ENCODE results near the gene SLC27A3. TPM values are rescaled to one million over a fixed set of nuclear protein-coding genes. Genes with fewer than 3 reads are reported as not detected.
"Not testable (repeated sequence)": the region's sequence is repeated elsewhere in the genome, so short reads cannot be mapped to it uniquely, and the experiment has no call there.

The SLC27A3 gene
- total RNA-seq, 3 donors from 2014 or later, result 3.8 to 6.0 (median 6.0) TPM

DNA sequence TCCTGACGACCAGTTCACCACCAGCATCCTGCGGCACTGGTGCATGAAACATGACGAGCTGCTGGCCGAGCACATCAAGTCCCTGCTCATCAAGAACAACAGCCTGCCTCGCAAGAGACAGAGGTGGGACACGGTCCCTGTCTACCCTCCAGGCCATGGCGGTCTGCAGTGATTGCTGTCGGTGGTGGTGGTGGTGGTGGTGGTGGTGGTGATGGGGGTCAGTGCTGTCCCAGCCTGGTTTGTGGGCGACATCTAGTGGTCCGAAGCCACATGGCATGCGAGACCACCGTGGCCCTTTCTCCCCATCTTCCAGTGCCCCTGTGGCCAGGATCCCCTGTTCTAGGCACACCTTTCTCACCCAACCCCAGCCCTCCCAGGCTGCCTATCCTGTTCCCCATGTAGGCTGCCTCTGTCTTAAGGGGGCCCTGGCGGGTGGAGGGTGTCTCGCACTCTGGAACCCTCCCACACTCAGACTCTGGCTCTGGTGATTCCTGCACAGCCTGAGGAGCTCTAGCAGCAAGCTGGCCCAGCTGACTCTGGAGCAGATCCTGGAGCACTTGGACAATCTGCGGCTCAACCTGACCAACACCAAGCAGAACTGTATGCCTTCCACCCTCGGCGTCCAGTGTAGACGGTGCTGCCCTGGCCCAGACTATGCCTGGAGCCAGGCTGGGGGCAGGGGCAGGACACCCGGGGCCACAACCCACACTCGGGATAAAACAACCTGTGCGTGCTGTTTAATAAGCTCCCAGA, 3.2 kb upstream of the SLC27A3 start:
- H3K27me3 Mint-ChIP-seq (ENCODE audit: low read depth), result no peaks in the 10 kb centered on the region
- no peaks in the 10 kb centered on the region for H3K9me3 Mint-ChIP-seq
- H3K4me3 Mint-ChIP-seq, result no peak overlapping the region
- H3K36me3 Mint-ChIP-seq (ENCODE audit: insufficient read depth), result peaks cover 18% of the 10 kb centered on the region
- ATAC-seq, result no peak
- H3K4me1 Mint-ChIP-seq (ENCODE audit: low read depth), result peaks cover 19% of the 10 kb centered on the region
- no peak for DNase-seq

- Mint-ChIP-seq H3K9me3 (no peaks in the 10 kb centered on the region), H3K4me1 (ENCODE audit: low read depth) (peaks cover 25% of the 10 kb centered on the region), H3K4me3 (peak overlapping the region; percentile 37)
These were observed 1.9 kb upstream of the SLC27A3 start for GRCh38 chr1:153773096-153773921.

DNA sequence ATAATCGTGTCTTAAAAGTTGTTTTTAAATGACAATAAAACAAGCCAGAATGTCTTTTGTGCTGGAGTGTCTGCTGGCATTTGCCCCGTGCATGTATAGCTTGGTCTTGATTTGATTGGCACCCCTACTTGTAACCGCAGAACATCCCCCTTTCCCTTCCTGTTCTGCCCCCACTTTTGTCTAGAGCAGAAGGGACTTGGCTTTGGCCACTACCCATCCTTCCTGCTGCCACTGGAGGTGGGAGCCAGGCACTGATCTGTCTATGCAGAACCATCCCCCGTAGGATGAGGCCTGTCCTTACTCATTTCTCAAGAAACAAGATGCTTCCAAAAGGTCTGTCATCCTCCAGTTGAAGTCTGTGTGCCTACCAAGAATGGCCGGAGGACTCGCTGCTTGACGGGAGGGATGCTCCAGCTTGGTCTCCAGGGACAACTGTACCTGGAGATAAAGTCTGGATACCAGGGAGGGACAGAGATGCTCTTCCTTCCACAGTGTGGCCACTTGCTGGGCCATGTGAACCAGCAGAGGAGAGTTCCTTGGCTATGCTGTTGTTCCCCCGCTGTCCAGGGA, 1.1 kb upstream of the SLC27A3 start:
- peaks cover 25% of the 10 kb centered on the region for H3K4me1 Mint-ChIP-seq (ENCODE audit: low read depth)
- DNase-seq, result no peak

More at GRCh38 chr1:153773096-153773921, 1.9 kb upstream of the SLC27A3 start:
- DNase-seq (no peak), ATAC-seq (no peak)
- peaks cover 13% of the 10 kb centered on the region for H3K36me3 Mint-ChIP-seq (ENCODE audit: insufficient read depth)
- H3K27me3 Mint-ChIP-seq (ENCODE audit: low read depth), result no peaks in the 10 kb centered on the region

GRCh38 chr1:153775458-153776327, 486 bp downstream of the SLC27A3 start:
- H3K9me3 Mint-ChIP-seq, result no peaks in the 10 kb centered on the region

More for the DNA sequence above, 1.1 kb upstream of the SLC27A3 start:
- H3K36me3 Mint-ChIP-seq (ENCODE audit: insufficient read depth), result peaks cover 9% of the 10 kb centered on the region
- no peaks in the 10 kb centered on the region for H3K9me3 Mint-ChIP-seq
- H3K4me3 Mint-ChIP-seq, result no peak overlapping the region
- ATAC-seq, result no peak
- no peaks in the 10 kb centered on the region for H3K27me3 Mint-ChIP-seq (ENCODE audit: low read depth)

DNA sequence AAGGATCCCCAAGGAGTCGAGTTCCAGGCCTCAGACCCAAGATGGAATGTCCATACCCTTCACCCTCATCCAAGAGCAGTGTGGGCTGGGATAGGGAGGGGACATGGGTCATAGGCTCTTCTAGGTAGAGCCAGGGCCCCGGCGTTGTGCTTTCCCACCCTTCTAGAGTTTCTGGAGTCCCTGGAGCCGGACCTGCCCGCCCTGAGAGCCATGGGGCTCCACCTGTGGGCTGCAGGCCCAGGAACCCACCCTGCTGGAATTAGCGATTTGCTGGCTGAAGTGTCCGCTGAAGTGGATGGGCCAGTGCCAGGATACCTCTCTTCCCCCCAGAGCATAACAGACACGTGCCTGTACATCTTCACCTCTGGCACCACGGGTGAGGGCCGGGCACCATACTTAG, 1.1 kb downstream of the SLC27A3 start:
- ATAC-seq, result no peak
- no peaks in the 10 kb centered on the region for H3K9me3 Mint-ChIP-seq

More at GRCh38 chr1:153775458-153776327, 486 bp downstream of the SLC27A3 start:
- H3K4me1 Mint-ChIP-seq (ENCODE audit: low read depth), result peaks cover 25% of the 10 kb centered on the region
- DNase-seq (peak; percentile 57), ATAC-seq (peak; percentile 75 to 77)
- H3K36me3 Mint-ChIP-seq (ENCODE audit: insufficient read depth), result peaks cover under 1% of the 10 kb centered on the region
- no peaks in the 10 kb centered on the region for H3K27me3 Mint-ChIP-seq (ENCODE audit: low read depth)
- H3K4me3 Mint-ChIP-seq, result peak overlapping the region; percentile 82

DNA sequence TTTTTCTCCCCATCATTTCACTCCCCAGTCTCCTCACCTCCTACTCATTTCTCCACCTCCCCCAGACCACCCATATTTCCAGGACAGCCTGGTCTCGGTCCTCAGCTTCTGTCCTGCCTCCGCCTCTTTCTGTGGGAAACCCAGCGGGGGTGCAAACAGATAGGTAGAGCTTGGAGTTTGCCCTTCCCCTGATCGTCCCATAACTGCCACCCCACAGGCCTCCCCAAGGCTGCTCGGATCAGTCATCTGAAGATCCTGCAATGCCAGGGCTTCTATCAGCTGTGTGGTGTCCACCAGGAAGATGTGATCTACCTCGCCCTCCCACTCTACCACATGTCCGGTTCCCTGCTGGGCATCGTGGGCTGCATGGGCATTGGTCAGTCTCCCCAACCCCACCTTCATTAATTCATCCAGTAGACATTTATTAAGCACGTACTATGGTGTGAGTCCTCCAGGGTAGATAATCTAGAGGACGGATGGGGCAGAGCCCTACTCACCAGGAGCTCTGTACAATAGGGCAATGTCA, 1.7 kb downstream of the SLC27A3 start:
- peak overlapping the region; percentile 66 for H3K4me3 Mint-ChIP-seq
- ATAC-seq, result no peak
- H3K9me3 Mint-ChIP-seq, result no peaks in the 10 kb centered on the region
- H3K27me3 Mint-ChIP-seq (ENCODE audit: low read depth), result no peaks in the 10 kb centered on the region
- H3K36me3 Mint-ChIP-seq (ENCODE audit: insufficient read depth), result no peaks in the 10 kb centered on the region
- peaks cover 25% of the 10 kb centered on the region for H3K4me1 Mint-ChIP-seq (ENCODE audit: low read depth)
- no peak for DNase-seq

More for the DNA sequence above, 1.1 kb downstream of the SLC27A3 start:
- Mint-ChIP-seq H3K4me1 (ENCODE audit: low read depth) (peaks cover 25% of the 10 kb centered on the region), H3K36me3 (ENCODE audit: insufficient read depth) (no peaks in the 10 kb centered on the region), H3K4me3 (peak overlapping the region; percentile 64), H3K27me3 (ENCODE audit: low read depth) (no peaks in the 10 kb centered on the region)
- DNase-seq, result no peak

GRCh38 chr1:153777648-153778047, 2.4 kb downstream of the SLC27A3 start:
- Mint-ChIP-seq H3K27me3 (ENCODE audit: low read depth) (no peaks in the 10 kb centered on the region), H3K9me3 (no peaks in the 10 kb centered on the region), H3K36me3 (ENCODE audit: insufficient read depth) (no peaks in the 10 kb centered on the region), H3K4me3 (no peak overlapping the region), H3K4me1 (ENCODE audit: low read depth) (peaks cover 25% of the 10 kb centered on the region)
- DNase-seq (no peak), ATAC-seq (no peak)

GRCh38 chr1:153778051-153778823, 3.0 kb downstream of the SLC27A3 start:
- peaks cover 28% of the 10 kb centered on the region for H3K4me1 Mint-ChIP-seq (ENCODE audit: low read depth)
- ATAC-seq (no peak), DNase-seq (no peak)
- H3K27me3 Mint-ChIP-seq (ENCODE audit: low read depth), result no peaks in the 10 kb centered on the region
- H3K9me3 Mint-ChIP-seq, result no peaks in the 10 kb centered on the region
- H3K4me3 Mint-ChIP-seq, result no peak overlapping the region
- no peaks in the 10 kb centered on the region for H3K36me3 Mint-ChIP-seq (ENCODE audit: insufficient read depth)

DNA sequence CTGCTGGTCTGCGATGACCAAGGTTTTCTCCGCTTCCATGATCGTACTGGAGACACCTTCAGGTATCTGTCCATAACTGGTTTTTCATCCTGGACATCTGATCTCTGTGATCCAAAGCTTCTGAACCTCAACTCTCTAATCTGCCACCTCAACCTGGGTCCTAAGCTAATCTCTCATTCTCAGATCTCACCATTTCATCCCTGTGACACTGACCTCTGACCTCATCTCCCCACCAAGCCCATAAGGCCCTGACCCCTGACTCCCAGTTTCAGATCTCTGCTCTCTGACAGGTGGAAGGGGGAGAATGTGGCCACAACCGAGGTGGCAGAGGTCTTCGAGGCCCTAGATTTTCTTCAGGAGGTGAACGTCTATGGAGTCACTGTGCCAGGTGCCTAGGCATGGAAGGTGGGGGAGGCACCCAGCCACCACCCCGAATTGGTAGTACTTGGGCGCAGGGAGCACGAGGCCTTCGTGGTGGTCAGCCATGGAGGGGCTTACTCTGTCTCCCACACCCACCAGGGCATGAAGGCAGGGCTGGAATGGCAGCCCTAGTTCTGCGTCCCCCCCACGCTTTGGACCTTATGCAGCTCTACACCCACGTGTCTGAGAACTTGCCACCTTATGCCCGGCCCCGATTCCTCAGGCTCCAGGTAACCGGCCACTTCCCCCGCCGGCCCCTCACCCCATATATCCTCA, 3.8 kb downstream of the SLC27A3 start:
- no peak for ATAC-seq
- no peaks in the 10 kb centered on the region for H3K9me3 Mint-ChIP-seq
- H3K36me3 Mint-ChIP-seq (ENCODE audit: insufficient read depth), result no peaks in the 10 kb centered on the region
- no peak for DNase-seq
- H3K4me3 Mint-ChIP-seq, result no peak overlapping the region
- H3K27me3 Mint-ChIP-seq (ENCODE audit: low read depth), result no peaks in the 10 kb centered on the region
- peaks cover 31% of the 10 kb centered on the region for H3K4me1 Mint-ChIP-seq (ENCODE audit: low read depth)

DNA sequence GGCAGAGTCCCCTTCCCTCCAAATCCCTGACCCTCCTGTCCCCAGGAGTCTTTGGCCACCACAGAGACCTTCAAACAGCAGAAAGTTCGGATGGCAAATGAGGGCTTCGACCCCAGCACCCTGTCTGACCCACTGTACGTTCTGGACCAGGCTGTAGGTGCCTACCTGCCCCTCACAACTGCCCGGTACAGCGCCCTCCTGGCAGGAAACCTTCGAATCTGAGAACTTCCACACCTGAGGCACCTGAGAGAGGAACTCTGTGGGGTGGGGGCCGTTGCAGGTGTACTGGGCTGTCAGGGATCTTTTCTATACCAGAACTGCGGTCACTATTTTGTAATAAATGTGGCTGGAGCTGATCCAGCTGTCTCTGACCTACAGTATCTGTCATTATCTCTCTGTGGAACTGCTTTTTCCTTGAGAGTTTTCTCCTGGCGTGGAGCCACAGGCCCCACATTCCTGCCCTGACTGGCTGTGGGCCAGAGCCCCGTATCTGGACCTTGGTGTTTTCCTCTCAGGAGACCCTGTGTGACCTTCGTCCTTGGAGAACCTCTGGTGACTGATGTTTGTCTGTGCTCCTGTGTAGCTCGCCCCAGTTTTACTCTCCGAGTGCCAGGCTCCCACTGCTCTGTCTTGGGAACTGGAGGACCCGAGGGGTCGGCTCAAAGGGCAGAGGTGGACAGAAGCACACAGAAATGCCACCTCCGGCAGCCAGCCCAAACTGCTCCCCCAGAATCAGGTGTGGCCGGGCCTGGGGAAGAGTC, 4.8 kb downstream of the SLC27A3 start:
- no peaks in the 10 kb centered on the region for H3K36me3 Mint-ChIP-seq (ENCODE audit: insufficient read depth)
- ATAC-seq, result no peak
- no peaks in the 10 kb centered on the region for H3K27me3 Mint-ChIP-seq (ENCODE audit: low read depth)

DNA sequence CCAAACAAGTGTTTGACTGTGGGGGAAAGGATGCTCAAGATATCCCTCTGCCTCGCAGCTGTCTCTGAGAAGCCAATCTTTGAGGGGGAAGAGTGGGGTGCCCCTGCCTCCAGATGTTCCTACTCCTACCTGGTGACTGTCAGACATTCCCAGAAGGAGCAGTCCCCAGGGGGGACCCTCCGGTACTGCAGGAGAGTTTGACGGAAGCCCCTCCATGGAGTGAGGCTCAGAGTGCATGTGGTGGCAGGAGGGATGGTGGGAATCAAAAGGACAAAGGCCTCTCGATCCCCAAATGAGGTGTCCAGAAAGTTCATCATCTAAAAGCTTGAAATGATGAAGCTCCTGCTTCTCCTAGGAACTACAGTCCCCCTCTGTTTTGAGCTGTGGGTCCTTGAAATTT, 5.3 kb downstream of the SLC27A3 start:
- no peaks in the 10 kb centered on the region for H3K36me3 Mint-ChIP-seq (ENCODE audit: insufficient read depth)
- H3K9me3 Mint-ChIP-seq, result no peaks in the 10 kb centered on the region
- no peaks in the 10 kb centered on the region for H3K27me3 Mint-ChIP-seq (ENCODE audit: low read depth)
- H3K4me1 Mint-ChIP-seq (ENCODE audit: low read depth), result peaks cover 21% of the 10 kb centered on the region
- H3K4me3 Mint-ChIP-seq, result no peak overlapping the region
- ATAC-seq, result no peak
- DNase-seq, result no peak

More for the DNA sequence above, 4.8 kb downstream of the SLC27A3 start:
- Mint-ChIP-seq H3K9me3 (no peaks in the 10 kb centered on the region), H3K4me1 (ENCODE audit: low read depth) (peaks cover 22% of the 10 kb centered on the region), H3K4me3 (peak overlapping the region; percentile 29)
- no peak for DNase-seq

GRCh38 chr1:153782648-153783047, 7.4 kb downstream of the SLC27A3 start:
- DNase-seq; H3K36me3 Mint-ChIP-seq (ENCODE audit: insufficient read depth); H3K27me3 Mint-ChIP-seq (ENCODE audit: low read depth); ATAC-seq; H3K4me1 Mint-ChIP-seq (ENCODE audit: low read depth); H3K9me3 Mint-ChIP-seq: not testable (repeated sequence)
- H3K4me3 Mint-ChIP-seq, result peak overlapping the region; percentile 87

Data from activated T-cell treated with anti-CD3 and anti-CD28 coated beads, Interleukin-2, amount 50 U/mL, for 4 hours (primary cell).